Neural crest cell (in vitro differentiated cells): ENCODE results near the gene PPT2. TPM values are rescaled to one million over a fixed set of nuclear protein-coding genes. Genes with fewer than 3 reads are reported as not detected.

Experiments used
- DNase-seq: peaks from one replicate; pipeline ENCODE4 v3.0.0; 2021; ENCODE audit warnings: low read depth, mixed read lengths, low spot score
- H3K27ac Mint-ChIP-seq: one replicate; pipeline ENCODE4 v1.8.0; 2021; ENCODE audit warnings: mild to moderate bottlenecking, mixed read lengths; ENCODE audit not compliant: unreplicated experiment
- H3K27me3 Mint-ChIP-seq: 2 replicates; pipeline ENCODE4 v1.8.0; 2021; ENCODE audit warnings: low read depth, mild to moderate bottlenecking, mixed read lengths
- H3K36me3 Mint-ChIP-seq: 2 replicates; pipeline ENCODE4 v1.8.0; 2021; ENCODE audit warnings: low read depth, mild to moderate bottlenecking, mixed read lengths
- H3K4me1 Mint-ChIP-seq: 2 replicates; pipeline ENCODE4 v1.8.0; 2021; ENCODE audit warnings: mixed read lengths
- H3K4me3 Mint-ChIP-seq: one replicate; pipeline ENCODE4 v1.8.0; 2021; ENCODE audit warnings: mild to moderate bottlenecking, mixed read lengths
- H3K9me3 Mint-ChIP-seq: 2 replicates; pipeline ENCODE4 v1.8.0; 2021; ENCODE audit warnings: mixed read lengths
- total RNA-seq: library from RNA; stranded (reverse); gene quantifications from 2 replicates; pipeline ENCODE4 v1.2.1, GENCODE V29; 2021
- TF ChIP-seq, protein P1 (sequence below): fragments of 200-600 bp; sonication (generic); conservative IDR thresholded peaks from 2 replicates; pipeline ENCODE4 v1.5.0; 2021; ENCODE audit warnings: antibody characterized with exemption, mild to moderate bottlenecking

Gene PPT2
- total RNA-seq, 1 donor from 2014 or later: 60.9 TPM

DNA sequence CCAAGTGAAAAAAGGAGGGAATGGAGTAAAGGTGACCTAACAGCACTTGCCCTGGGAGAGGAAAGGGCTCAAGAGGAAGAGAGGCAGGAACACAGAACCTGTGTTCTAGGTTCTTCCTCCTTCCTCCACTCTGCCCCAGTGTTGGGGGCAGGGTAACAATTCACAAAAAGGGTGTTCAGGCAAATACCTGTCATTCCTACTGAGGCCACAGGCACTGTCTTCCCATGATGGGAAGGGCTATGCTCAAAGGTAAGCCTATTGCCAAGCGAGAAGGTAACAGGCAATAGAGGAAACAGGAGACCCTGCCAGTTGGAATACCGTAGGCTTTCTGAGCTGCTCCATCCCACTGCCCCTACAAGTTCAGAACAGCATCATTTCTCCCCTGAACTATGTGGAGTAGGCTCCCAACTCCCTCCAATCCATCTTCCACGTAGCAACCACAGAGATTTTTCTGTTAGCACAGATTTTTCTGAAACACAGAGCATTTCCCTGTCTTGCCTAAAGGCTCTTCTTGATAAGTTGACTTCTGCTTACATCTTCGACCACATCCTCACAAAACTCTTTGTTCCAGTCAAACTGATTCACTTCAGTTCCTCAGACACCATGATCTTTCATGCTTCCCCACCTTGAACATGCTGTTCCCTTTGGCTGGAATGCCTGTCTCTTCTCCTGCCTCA, 19.2 kb downstream of the PPT2 start:
- no peak for DNase-seq
- TF ChIP-seq, protein P1, sequence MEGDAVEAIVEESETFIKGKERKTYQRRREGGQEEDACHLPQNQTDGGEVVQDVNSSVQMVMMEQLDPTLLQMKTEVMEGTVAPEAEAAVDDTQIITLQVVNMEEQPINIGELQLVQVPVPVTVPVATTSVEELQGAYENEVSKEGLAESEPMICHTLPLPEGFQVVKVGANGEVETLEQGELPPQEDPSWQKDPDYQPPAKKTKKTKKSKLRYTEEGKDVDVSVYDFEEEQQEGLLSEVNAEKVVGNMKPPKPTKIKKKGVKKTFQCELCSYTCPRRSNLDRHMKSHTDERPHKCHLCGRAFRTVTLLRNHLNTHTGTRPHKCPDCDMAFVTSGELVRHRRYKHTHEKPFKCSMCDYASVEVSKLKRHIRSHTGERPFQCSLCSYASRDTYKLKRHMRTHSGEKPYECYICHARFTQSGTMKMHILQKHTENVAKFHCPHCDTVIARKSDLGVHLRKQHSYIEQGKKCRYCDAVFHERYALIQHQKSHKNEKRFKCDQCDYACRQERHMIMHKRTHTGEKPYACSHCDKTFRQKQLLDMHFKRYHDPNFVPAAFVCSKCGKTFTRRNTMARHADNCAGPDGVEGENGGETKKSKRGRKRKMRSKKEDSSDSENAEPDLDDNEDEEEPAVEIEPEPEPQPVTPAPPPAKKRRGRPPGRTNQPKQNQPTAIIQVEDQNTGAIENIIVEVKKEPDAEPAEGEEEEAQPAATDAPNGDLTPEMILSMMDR: no peak
- H3K27ac Mint-ChIP-seq: no peak overlapping the region
- H3K27me3 Mint-ChIP-seq: peaks cover 5% of the 10 kb centered on the region
- H3K36me3 Mint-ChIP-seq: peaks cover 16% of the 10 kb centered on the region
- H3K9me3 Mint-ChIP-seq: no peaks in the 10 kb centered on the region
- H3K4me1 Mint-ChIP-seq: peaks cover 58% of the 10 kb centered on the region
- peak overlapping the region; percentile 73 for H3K4me3 Mint-ChIP-seq

DNA sequence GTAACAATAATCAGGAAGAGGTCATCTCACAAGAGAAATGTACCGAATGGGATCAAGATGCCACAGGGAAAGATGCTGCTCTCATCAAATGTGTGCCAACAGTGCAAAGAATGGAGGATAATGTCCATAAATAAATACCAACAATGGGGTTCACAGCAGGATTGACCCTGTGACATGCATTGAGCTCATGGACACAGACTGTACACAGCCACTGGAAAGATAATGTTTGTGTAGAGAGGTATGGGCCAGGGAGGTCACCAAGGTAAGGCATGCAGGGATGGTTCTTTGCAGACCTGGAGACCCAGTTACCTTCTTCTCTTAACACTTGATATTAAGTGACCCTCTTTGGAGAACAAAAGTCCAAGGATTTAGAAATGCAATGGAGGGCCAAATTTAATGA, 20.5 kb downstream of the PPT2 start:
- DNase-seq: no peak
- H3K4me1 Mint-ChIP-seq: peaks cover 62% of the 10 kb centered on the region
- peak overlapping the region; percentile 98 for H3K4me3 Mint-ChIP-seq
- H3K27ac Mint-ChIP-seq: no peak overlapping the region
- TF ChIP-seq, protein P1: no peak
- peaks cover 14% of the 10 kb centered on the region for H3K36me3 Mint-ChIP-seq
- H3K9me3 Mint-ChIP-seq: no peaks in the 10 kb centered on the region
- H3K27me3 Mint-ChIP-seq: peaks cover 6% of the 10 kb centered on the region

DNA sequence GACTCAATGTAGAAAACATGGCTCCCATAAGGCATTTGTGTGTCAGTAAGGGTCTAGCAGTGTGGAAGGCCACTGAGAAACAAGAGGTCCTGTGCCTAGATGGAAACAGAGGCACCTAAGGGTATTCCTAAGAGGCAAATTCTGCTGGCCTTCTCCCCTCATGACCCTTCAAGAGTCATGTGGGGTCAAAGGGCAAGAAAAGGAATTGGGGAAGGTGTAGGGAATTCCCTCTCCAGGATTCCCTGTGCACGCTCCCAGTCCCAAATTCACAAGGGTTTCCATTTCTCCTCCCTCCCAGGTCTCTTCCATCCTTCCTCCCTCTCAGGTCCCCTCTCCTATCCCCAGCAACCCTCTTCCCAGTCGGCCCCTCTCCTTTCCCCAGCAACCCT, 21.4 kb downstream of the PPT2 start:
- peak overlapping the region; percentile 92 for H3K27ac Mint-ChIP-seq

DNA sequence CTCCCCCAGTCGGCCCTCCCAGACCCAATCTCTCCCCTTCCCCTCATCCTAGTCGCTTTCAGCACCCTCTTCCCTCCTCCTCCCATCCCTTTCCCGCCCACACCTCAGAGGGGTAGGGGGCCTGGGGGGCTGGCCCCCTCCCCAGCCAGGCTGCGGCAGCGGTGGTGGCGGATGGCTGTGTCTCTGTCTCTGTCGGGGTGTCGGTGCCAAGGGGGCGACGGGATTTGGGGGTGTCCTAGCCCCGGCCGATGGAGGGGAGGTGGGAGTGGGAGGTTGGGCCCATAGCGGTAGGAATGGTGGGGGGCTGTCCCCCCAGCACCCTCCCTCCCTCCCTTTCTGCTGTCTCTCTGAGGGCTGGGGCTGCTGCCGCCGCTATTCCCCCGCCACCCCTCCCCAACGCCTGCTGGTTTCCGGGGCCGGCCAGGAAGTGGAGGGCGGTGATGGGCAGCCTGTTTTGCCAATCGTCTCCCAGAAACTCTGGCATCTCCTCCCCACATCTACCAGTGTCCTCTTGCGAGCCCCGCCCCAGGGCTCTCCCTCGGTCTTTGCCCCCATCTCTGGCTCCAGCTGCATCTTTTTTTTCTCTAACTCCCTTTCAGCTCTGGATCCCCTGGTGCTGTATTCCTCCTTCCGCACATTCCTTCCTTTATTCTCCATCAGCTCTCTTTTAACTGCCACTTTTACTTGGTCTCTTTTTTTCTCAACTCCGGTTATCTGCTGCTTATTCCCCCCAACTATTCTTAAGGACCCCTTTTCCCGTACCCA, 22.0 kb downstream of the PPT2 start, which contains the start of gene AGPAT1:
Gene AGPAT1 (minus strand): TSS at position 374 of the 765 bp plus-strand sequence. CDS start 4,588 bp downstream, outside the sequence.
- Mint-ChIP-seq H3K36me3 (peaks cover 4% of the 10 kb centered on the region), H3K4me1 (peaks cover 66% of the 10 kb centered on the region), H3K9me3 (no peaks in the 10 kb centered on the region), H3K27me3 (peaks cover 6% of the 10 kb centered on the region), H3K27ac (peak within 1 kb of the TSS; percentile 98), H3K4me3 (peak within 1 kb of the TSS; percentile 98)
- DNase-seq: peak; percentile 96
- TF ChIP-seq, protein P1: no peak

More for the DNA sequence above, 21.4 kb downstream of the PPT2 start:
- TF ChIP-seq, protein P1: no peak
- peaks cover 6% of the 10 kb centered on the region for H3K27me3 Mint-ChIP-seq
- DNase-seq: no peak
- H3K4me3 Mint-ChIP-seq: peak overlapping the region; percentile 98
- peaks cover 60% of the 10 kb centered on the region for H3K4me1 Mint-ChIP-seq
- H3K9me3 Mint-ChIP-seq: no peaks in the 10 kb centered on the region
- H3K36me3 Mint-ChIP-seq: peaks cover 7% of the 10 kb centered on the region

DNA sequence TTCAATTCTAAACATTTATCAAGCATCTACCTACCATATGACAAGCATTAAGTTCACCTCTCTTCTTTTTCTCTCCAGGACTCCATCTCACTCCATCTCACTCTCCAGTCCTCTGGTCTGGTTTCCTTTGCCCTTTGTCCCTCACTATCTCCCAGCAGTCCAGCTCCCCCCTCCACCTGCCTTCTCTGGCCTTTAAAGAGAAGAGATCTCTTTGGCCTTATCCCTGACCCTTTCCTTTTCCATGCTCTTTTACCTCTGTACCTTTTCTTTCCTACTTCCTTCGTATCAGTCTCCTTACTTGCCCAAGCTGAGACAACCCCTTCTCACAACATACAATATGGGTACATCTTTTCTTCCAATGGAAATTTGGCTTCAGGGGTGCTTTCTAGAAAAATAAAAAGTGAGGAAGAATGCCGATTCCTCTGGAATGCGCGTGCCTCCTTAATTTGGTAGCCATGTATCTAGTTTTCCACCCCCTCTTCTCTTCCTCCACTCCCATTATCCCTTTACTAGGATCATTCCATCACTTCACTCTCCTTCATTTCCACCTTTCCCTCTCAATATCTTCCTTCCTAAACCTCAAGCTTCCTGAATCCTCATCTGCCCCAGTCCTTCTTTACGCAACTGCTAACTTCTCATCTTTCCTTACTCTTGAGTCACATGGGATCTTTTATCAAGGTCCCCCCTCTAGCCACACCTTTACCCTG, 22.7 kb downstream of the PPT2 start:
- H3K4me1 Mint-ChIP-seq: peaks cover 67% of the 10 kb centered on the region

More for the DNA sequence above, 22.7 kb downstream of the PPT2 start:
- Mint-ChIP-seq H3K27me3 (peaks cover 6% of the 10 kb centered on the region), H3K9me3 (no peaks in the 10 kb centered on the region), H3K36me3 (peaks cover 4% of the 10 kb centered on the region), H3K4me3 (peak overlapping the region; percentile 98), H3K27ac (peak overlapping the region; percentile 98)
- TF ChIP-seq, protein P1: no peak
- no peak for DNase-seq
